Measurements from ENCODE around the gene BRSK2. TPM values are rescaled to one million over a fixed set of nuclear protein-coding genes. Genes with fewer than 3 reads are reported as not detected.

BRSK2 gene
- total RNA-seq, 2 donors from 2014 or later: 67.5 to 113 TPM

GRCh38 chr11:1467270-1467669 lies 77.5 kb downstream of the BRSK2 start:
- Histone ChIP-seq H3K27ac (no peak overlapping the region), H3K4me1 (no peaks in the 10 kb centered on the region), H3K27me3 (no peaks in the 10 kb centered on the region), H3K36me3 (replicated peaks in 1 of 2; ENCODE audit: insufficient read depth in 1 of 2, low read depth in 2 of 2) (no peaks in the 10 kb centered on the region), H3K4me3 (no peak overlapping the region), H3K9me3 (no peaks in the 10 kb centered on the region)
- ATAC-seq: no peak
- no peak for DNase-seq
- TF ChIP-seq POLR2A (IDR thresholded peaks at IDR 0.05) (no peak), CTCF (IDR thresholded peaks at IDR 0.05) (no peak)
- intact Hi-C loops (cut with DNase I): no loop called here
- 67 to 72% methylated on average over 9 of the region's 9 CpGs for WGBS, 2 donors

DNA sequence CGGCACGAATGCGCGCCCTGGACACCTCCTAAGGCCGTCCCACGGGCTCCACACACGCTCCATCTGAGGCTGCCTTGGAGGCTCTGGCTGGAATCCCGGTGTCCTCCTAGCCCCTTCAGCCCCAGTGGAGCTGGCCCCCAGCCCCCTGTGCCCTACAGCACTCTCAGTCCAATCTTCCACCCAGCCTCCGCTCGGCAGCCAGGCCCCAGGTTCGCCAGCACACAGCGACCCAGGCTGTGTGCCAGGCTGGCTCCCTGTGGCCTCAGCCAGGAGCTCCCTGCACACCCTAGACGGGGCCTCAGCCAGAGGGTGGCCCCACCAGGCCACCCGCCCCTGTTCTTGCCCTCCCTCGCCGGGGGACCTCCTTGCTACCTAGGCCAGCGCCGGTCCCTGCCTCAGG lies 78.3 kb downstream of the BRSK2 start:
- no peaks in the 10 kb centered on the region for H3K9me3 ChIP-seq
- ATAC-seq: no peak
- no peaks in the 10 kb centered on the region for H3K36me3 ChIP-seq (replicated peaks in 1 of 2; ENCODE audit: insufficient read depth in 1 of 2, low read depth in 2 of 2)
- TF ChIP-seq CTCF (IDR thresholded peaks at IDR 0.05) (no peak), POLR2A (IDR thresholded peaks at IDR 0.05) (no peak)
- DNase-seq: no peak
- no peaks in the 10 kb centered on the region for H3K27me3 ChIP-seq
- H3K27ac ChIP-seq: no peak overlapping the region
- H3K4me1 ChIP-seq: no peaks in the 10 kb centered on the region
- WGBS, 2 donors: 62 to 82% methylated on average over 8 to 18 of the region's 18 CpGs
- no peak overlapping the region for H3K4me3 ChIP-seq
- intact Hi-C loops (cut with DNase I): no loop called here

DNA sequence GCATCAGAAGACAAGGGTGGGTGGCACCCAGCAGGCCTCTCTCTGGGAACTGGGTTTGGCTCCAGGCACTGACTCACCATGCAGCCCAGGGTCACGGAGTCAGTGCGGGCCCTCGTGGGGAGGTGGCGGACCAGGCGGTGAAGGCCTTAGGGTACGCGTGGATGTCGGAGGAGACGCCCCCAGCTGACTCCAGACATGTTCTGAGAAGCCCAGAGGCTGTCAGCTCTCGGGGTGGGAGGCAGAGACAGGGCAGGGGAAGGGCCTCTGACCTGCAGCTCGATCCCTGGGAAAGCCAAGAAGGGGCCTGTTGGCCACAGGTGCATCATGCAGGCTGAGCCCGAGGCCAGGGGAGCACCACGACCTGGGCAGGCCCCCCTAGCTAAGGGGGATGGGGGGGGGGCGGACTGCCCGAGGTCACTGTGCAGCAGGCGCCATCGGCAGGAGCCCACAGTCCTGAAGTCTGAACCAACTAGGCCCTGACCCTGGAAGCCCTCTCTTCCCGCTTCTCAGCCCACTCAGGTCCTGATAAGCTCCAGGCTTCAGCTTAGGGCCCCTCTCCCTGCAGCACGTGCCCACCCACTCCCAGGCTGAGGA lies 78.8 kb downstream of the BRSK2 start:
- H3K9me3 ChIP-seq: no peaks in the 10 kb centered on the region
- TF ChIP-seq POLR2A (IDR thresholded peaks at IDR 0.05) (no peak), CTCF (IDR thresholded peaks at IDR 0.05) (no peak)
- whole genome bisulfite sequencing, 2 donors: 85 to 97% methylated on average over 13 to 19 of the region's 19 CpGs
- ATAC-seq (no peak), DNase-seq (no peak)
- H3K4me1 ChIP-seq: no peaks in the 10 kb centered on the region
- no peak overlapping the region for H3K27ac ChIP-seq
- peaks cover 0 to 2% of the 10 kb centered on the region in 2 donors for H3K36me3 ChIP-seq (replicated peaks in 1 of 2; ENCODE audit: insufficient read depth in 1 of 2, low read depth in 2 of 2)
- H3K27me3 ChIP-seq: no peaks in the 10 kb centered on the region
- intact Hi-C loops (cut with DNase I): no loop called here
- no peak overlapping the region for H3K4me3 ChIP-seq

- intact Hi-C loops (cut with DNase I): no loop called here
- H3K36me3 ChIP-seq (replicated peaks in 1 of 2; ENCODE audit: insufficient read depth in 1 of 2, low read depth in 2 of 2): peaks cover 0 to 2% of the 10 kb centered on the region in 2 donors
- WGBS, 2 donors: 84 to 93% methylated on average over 2 to 18 of the region's 19 CpGs
- H3K9me3 ChIP-seq: no peaks in the 10 kb centered on the region
- H3K27me3 ChIP-seq: no peaks in the 10 kb centered on the region
- H3K4me1 ChIP-seq: no peaks in the 10 kb centered on the region
- H3K27ac ChIP-seq: no peak overlapping the region
- H3K4me3 ChIP-seq: no peak overlapping the region
- ATAC-seq (no peak), DNase-seq (peak in 1 of 4 donors; percentile 3)
- TF ChIP-seq CTCF (IDR thresholded peaks at IDR 0.05): no peak
- TF ChIP-seq POLR2A (IDR thresholded peaks at IDR 0.05): no peak
Observed at GRCh38 chr11:1469287-1469910, 79.7 kb downstream of the BRSK2 start.
